MM.1S (cell line): ENCODE results near the gene DMBT1.

Experiments used
- DNase-seq: peaks from one replicate; pipeline ENCODE4 v3.0.0-alpha.2; 2015
- H2AFZ ChIP-seq: fragments of 300-600 bp; sonication (generic); 2 replicates; pipeline ENCODE4 v1.6.0; 2016; ENCODE audit warnings: antibody characterized with exemption, low read length
- H3F3A ChIP-seq: fragments of 300-600 bp; sonication (generic); 2 replicates; pipeline ENCODE4 v1.6.1; 2016; ENCODE audit warnings: mild to moderate bottlenecking, antibody characterized with exemption, low read length, moderate library complexity, mixed read lengths; ENCODE audit not compliant: insufficient read depth
- H3K27ac ChIP-seq: fragments of 300-600 bp; sonication (generic); 2 replicates; pipeline ENCODE4 v1.5.1; 2016; ENCODE audit warnings: mild to moderate bottlenecking, low read length
- H3K27me3 ChIP-seq: fragments of 300-600 bp; sonication (generic); replicated peaks from 2 replicates; pipeline ENCODE4 v1.6.0; 2016; ENCODE audit warnings: low read length; ENCODE audit not compliant: insufficient read depth
- H3K36me3 ChIP-seq: fragments of 300-600 bp; sonication (generic); replicated peaks from 2 replicates; pipeline ENCODE4 v1.6.1; 2016; ENCODE audit warnings: mild to moderate bottlenecking, low read length, mixed read lengths; ENCODE audit not compliant: insufficient read depth
- H3K4me1 ChIP-seq: fragments of 300-600 bp; sonication (generic); 2 replicates; pipeline ENCODE4 v1.6.1; 2016; ENCODE audit warnings: low read length, mixed read lengths
- H3K4me2 ChIP-seq: fragments of 300-600 bp; sonication (generic); 2 replicates; pipeline ENCODE4 v1.6.0; 2016; ENCODE audit warnings: low read depth, low read length
- H3K4me3 ChIP-seq: fragments of 300-600 bp; sonication (generic); 2 replicates; pipeline ENCODE4 v1.5.1; 2016; ENCODE audit warnings: low read length, mixed read lengths
- H3K79me2 ChIP-seq: fragments of 300-600 bp; sonication (generic); 2 replicates; pipeline ENCODE4 v1.6.1; 2016; ENCODE audit warnings: mixed run types, low read length, mixed read lengths
- H3K9ac ChIP-seq: fragments of 300-600 bp; sonication (generic); 2 replicates; pipeline ENCODE4 v1.6.1; 2016; ENCODE audit warnings: low read length, mixed read lengths
- H3K9me2 ChIP-seq: fragments of 300-600 bp; sonication (generic); replicated peaks from 2 replicates; pipeline ENCODE4 v1.6.1; 2016; ENCODE audit warnings: mild to moderate bottlenecking, low read length, mixed read lengths; ENCODE audit not compliant: insufficient read depth
- H3K9me3 ChIP-seq: fragments of 300-600 bp; sonication (generic); replicated peaks from 2 replicates; pipeline ENCODE4 v1.6.1; 2016; ENCODE audit warnings: mild to moderate bottlenecking, low read length, mixed read lengths; ENCODE audit not compliant: insufficient read depth
- H4K20me1 ChIP-seq: fragments of 300-600 bp; sonication (generic); 2 replicates; pipeline ENCODE4 v1.6.1; 2016; ENCODE audit warnings: mild to moderate bottlenecking, low read length, moderate library complexity, mixed read lengths; ENCODE audit not compliant: insufficient read depth
- CTCF ChIP-seq: fragments of 300-600 bp; sonication (generic); IDR thresholded peaks from 2 replicates; pipeline ENCODE4 v1.5.1; 2016; ENCODE audit warnings: antibody characterized with exemption, low read length, mixed read lengths
- EZH2 ChIP-seq: fragments of 300-600 bp; sonication (generic); optimal IDR thresholded peaks from 2 replicates; pipeline ENCODE3; 2017; ENCODE audit warnings: low read depth, mild to moderate bottlenecking, antibody characterized with exemption, low read length, mixed read lengths
- EZH2phosphoT487 ChIP-seq: fragments of 300-600 bp; sonication (generic); IDR thresholded peaks from 2 replicates; pipeline ENCODE4 v1.6.1; 2018; ENCODE audit warnings: antibody characterized with exemption, low read length

DMBT1 gene

GRCh38 chr10:122519144-122519543, 41.4 kb upstream of the DMBT1 start:
- no peaks in the 10 kb centered on the region for H3K27me3 ChIP-seq
- H3K4me2 ChIP-seq = no peak overlapping the region
- H3F3A ChIP-seq = no peaks in the 10 kb centered on the region
- no peaks in the 10 kb centered on the region for H3K9me3 ChIP-seq
- no peaks in the 10 kb centered on the region for H3K9me2 ChIP-seq
- TF ChIP-seq EZH2 (no peak), EZH2phosphoT487 (no peak), CTCF (no peak)
- no peak overlapping the region for H2AFZ ChIP-seq
- no peak for DNase-seq
- H3K79me2 ChIP-seq = no peaks in the 10 kb centered on the region
- no peak overlapping the region for H3K27ac ChIP-seq
- no peak overlapping the region for H3K4me3 ChIP-seq
- H4K20me1 ChIP-seq = no peaks in the 10 kb centered on the region
- H3K36me3 ChIP-seq = no peaks in the 10 kb centered on the region
- no peak overlapping the region for H3K9ac ChIP-seq
- no peaks in the 10 kb centered on the region for H3K4me1 ChIP-seq

GRCh38 chr10:122519873-122520272, 40.7 kb upstream of the DMBT1 start:
- Histone ChIP-seq H3K79me2 (no peaks in the 10 kb centered on the region), H3K36me3 (no peaks in the 10 kb centered on the region), H3K4me1 (no peaks in the 10 kb centered on the region), H3K9me3 (no peaks in the 10 kb centered on the region), H2AFZ (no peak overlapping the region), H3K9me2 (no peaks in the 10 kb centered on the region), H3K9ac (no peak overlapping the region), H3K4me2 (no peak overlapping the region), H3K27ac (no peak overlapping the region), H3K4me3 (no peak overlapping the region), H3F3A (no peaks in the 10 kb centered on the region), H4K20me1 (no peaks in the 10 kb centered on the region), H3K27me3 (no peaks in the 10 kb centered on the region)
- DNase-seq = no peak
- TF ChIP-seq EZH2phosphoT487 (no peak), CTCF (no peak), EZH2 (no peak)

GRCh38 chr10:122521011-122521410, 39.5 kb upstream of the DMBT1 start:
- Histone ChIP-seq H3K36me3 (no peaks in the 10 kb centered on the region), H3K27me3 (no peaks in the 10 kb centered on the region), H3K4me3 (no peak overlapping the region), H3K4me2 (no peak overlapping the region), H2AFZ (no peak overlapping the region), H3K79me2 (no peaks in the 10 kb centered on the region), H3K4me1 (no peaks in the 10 kb centered on the region), H3K9me3 (no peaks in the 10 kb centered on the region), H3K27ac (no peak overlapping the region), H3K9me2 (no peaks in the 10 kb centered on the region), H4K20me1 (no peaks in the 10 kb centered on the region), H3F3A (no peaks in the 10 kb centered on the region), H3K9ac (no peak overlapping the region)
- TF ChIP-seq EZH2phosphoT487 (no peak), EZH2 (no peak), CTCF (no peak)
- DNase-seq = no peak
